ENCODE results near the gene OS9.
A peak's percentile ranks its signal among the peaks of the same experiment; 100 is the strongest.

The OS9 gene

DNA sequence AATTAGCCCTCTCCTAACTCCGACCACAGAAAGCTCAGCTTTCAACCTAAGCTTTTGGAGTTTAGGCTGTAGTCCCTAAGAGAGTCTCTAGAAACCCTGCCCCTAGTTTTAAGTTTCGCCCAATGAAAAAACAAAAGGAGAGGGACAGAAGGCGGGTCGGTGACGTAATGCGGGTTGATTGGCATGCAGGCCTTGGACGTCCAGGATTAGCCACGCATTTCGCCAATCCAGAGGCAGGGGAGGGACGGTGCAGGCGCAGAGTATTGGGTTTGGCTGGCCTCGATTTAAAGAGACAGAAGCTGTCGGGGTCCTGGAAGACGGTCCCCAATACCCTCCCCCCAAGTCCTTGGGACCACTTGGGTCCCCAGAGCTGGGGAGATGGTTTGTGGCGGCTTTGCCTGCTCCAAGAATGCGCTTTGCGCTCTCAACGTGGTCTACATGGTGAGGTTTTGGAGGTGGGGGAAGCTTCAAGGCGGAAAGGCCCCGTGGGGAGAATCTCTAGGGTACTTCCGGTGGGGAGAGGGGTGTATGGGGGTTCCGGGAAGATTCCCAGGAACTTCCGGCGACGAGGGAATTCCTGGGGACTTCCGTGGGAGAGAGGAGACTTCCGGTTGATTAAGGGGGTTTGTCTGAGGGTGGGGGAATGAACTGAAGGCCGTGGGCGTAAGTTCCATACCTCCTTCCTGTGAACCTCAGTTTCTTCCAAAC lies 51.0 kb downstream of the OS9 start, which contains the start of gene TSPAN31:
Gene TSPAN31 (plus strand): TSS at position 263 of the 708 bp plus-strand sequence. CDS start 116 bp downstream, at position 379.
- TF ChIP-seq, protein P1, sequence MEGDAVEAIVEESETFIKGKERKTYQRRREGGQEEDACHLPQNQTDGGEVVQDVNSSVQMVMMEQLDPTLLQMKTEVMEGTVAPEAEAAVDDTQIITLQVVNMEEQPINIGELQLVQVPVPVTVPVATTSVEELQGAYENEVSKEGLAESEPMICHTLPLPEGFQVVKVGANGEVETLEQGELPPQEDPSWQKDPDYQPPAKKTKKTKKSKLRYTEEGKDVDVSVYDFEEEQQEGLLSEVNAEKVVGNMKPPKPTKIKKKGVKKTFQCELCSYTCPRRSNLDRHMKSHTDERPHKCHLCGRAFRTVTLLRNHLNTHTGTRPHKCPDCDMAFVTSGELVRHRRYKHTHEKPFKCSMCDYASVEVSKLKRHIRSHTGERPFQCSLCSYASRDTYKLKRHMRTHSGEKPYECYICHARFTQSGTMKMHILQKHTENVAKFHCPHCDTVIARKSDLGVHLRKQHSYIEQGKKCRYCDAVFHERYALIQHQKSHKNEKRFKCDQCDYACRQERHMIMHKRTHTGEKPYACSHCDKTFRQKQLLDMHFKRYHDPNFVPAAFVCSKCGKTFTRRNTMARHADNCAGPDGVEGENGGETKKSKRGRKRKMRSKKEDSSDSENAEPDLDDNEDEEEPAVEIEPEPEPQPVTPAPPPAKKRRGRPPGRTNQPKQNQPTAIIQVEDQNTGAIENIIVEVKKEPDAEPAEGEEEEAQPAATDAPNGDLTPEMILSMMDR (IDR thresholded peaks at IDR 0.05; ENCODE audit: control extremely low read depth, extremely low read depth, low read depth, missing control alignments): no peak
- POLR2A ChIA-PET: interaction anchor here (0.6 to 1.2 kb wide), 5 partner anchors 25 to 517 kb away, joined by 3 to 5 read pairs (median 3); partner anchors contain the start of genes EEF1AKMT3 and METTL1
- CTCF ChIA-PET: interaction anchor here (1.1 to 3.2 kb wide), 6 partner anchors 9 to 161 kb away, joined by 3 to 14 read pairs (median 6); partner anchors contain the start of gene B4GALNT1
- DNase-seq (ENCODE audit: extremely low spot score): peak; percentile 92

DNA sequence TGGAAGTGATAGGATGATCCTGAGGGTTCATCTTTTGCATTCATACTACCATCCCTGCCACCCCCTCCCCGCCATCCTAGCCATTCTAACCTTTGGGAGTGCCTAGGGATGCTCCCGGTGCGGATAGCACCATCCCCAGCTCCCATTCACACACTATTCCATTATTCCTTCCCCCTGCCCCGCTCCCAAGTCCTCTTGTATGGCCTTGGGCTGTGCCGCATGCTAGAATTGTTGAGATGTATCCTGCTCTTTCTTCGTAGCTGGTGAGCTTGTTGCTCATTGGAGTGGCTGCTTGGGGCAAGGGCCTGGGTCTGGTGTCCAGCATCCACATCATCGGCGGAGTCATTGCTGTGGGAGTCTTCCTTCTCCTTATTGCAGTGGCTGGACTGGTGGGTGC lies 51.6 kb downstream of the OS9 start:
- TF ChIP-seq, protein P1 (IDR thresholded peaks at IDR 0.05; ENCODE audit: control extremely low read depth, extremely low read depth, low read depth, missing control alignments): no peak
- no peak for DNase-seq (ENCODE audit: extremely low spot score)
- ChIA-PET CTCF (interaction anchor here (1.3 to 3.2 kb wide), 4 partner anchors 9 to 162 kb away, joined by 3 to 14 read pairs (median 8); no protein-coding TSS in a partner anchor), POLR2A (interaction anchor here (0.6 to 1.2 kb wide), 2 partner anchors 27 to 226 kb away, joined by 3 to 4 read pairs; partner anchors contain the start of genes EEF1AKMT3 and METTL1)

- DNase-seq (ENCODE audit: extremely low spot score): no peak
- ChIA-PET POLR2A (no interaction called here), CTCF (interaction anchor here (2.2 to 3.2 kb wide), 2 partner anchors 10 to 13 kb away, joined by 8 to 14 read pairs; no protein-coding TSS in a partner anchor)
- TF ChIP-seq, protein P1 (IDR thresholded peaks at IDR 0.05; ENCODE audit: control extremely low read depth, extremely low read depth, low read depth, missing control alignments): no peak
Observed at GRCh38 chr12:57746025-57746424, 52.1 kb downstream of the OS9 start.

- ChIA-PET POLR2A (interaction anchor here (1.0 kb wide), 1 partner anchor 192 kb away, joined by 4 read pairs; the partner anchor contains the start of gene ATP23), CTCF (interaction anchor here (2.4 kb wide), 1 partner anchor 7 kb away, joined by 10 read pairs; no protein-coding TSS in a partner anchor)
- TF ChIP-seq, protein P1 (IDR thresholded peaks at IDR 0.05; ENCODE audit: control extremely low read depth, extremely low read depth, low read depth, missing control alignments): no peak
- DNase-seq (ENCODE audit: extremely low spot score): no peak
Observed at GRCh38 chr12:57749061-57749460, 55.1 kb downstream of the OS9 start.

GRCh38 chr12:57750561-57751431 lies 56.9 kb downstream of the OS9 start:
- TF ChIP-seq, protein P1 (IDR thresholded peaks at IDR 0.05; ENCODE audit: control extremely low read depth, extremely low read depth, low read depth, missing control alignments): no peak
- CTCF ChIA-PET: interaction anchor here (0.8 to 1.7 kb wide), 3 partner anchors 10 to 292 kb away, joined by 3 to 9 read pairs (median 4); partner anchors contain the start of gene OS9
- POLR2A ChIA-PET: no interaction called here
- no peak for DNase-seq (ENCODE audit: extremely low spot score)

DNA sequence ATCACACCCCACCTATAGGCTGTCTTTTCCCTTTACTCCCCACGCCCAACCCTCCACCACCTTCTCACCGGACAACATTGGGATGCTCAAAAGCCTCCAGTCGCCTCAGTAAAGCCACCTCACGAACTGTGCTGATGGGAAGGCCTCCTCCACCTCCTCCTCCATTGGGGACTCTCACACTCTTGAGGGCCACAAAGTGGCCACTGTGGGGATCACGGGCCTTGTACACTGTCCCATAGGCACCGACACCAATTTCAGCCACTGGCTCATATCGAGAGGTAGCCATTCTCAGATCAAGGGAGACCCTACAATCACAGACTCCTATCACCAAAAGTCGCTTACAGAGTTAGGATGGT lies 57.5 kb downstream of the OS9 start:
- CTCF ChIA-PET: interaction anchor here (1.0 to 1.7 kb wide), 3 partner anchors 10 to 292 kb away, joined by 3 to 9 read pairs (median 3); partner anchors contain the start of gene GLI1
- POLR2A ChIA-PET: no interaction called here
- no peak for DNase-seq (ENCODE audit: extremely low spot score)
- TF ChIP-seq, protein P1 (IDR thresholded peaks at IDR 0.05; ENCODE audit: control extremely low read depth, extremely low read depth, low read depth, missing control alignments): no peak

All from GM10248 (cell line).